GOT3 (cell line): ENCODE results near the gene G3BP2.
A peak's percentile ranks its signal among the peaks of the same experiment; 100 is the strongest.

ENCODE experiments used
- DNase-seq: peaks from one replicate; lab custom pipeline; 2025; ENCODE audit warnings: mixed read lengths; lab: John Stamatoyannopoulos, UW

Gene G3BP2

GRCh38 chr4:75637827-75638226, 35.4 kb downstream of the G3BP2 start:
- DNase-seq, result no peak

DNA sequence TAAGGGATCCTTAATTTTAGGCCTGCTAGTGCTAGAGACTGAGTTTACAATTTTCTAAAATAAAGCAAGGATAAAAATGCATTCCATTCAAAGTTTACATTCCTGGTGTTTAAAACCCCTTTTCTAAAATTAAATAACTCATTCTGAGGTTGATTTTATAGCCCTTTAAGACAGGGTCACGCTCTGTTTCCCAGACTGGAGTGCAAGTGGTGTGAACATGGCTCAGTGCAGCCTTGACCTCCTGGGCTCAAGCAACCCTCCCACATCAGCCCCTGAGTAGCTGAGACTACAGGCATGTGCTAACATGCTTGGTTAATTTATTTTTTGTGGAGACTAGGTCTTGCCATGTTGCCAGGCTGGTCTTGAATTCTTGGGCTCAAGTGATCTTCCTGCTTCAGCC, 36.0 kb downstream of the G3BP2 start:
- no peak for DNase-seq

DNA sequence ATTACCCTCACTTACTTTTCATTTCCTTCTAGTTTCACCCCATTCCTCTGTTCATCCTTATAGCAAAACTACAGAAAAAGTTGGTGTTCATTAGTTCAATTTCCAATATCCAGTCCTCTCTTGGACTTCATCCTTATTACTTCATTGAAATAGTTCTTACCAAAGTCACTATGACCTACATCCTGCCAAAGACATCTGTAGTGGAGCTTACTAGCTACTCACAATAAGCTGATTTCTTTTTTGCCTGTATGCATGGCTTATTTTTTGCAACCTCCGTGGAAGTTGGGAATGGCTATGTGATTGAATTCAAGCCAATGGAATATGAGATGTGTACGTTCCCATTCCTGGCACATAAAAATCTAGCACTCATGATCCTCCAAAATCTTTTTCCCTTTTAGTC, 38.3 kb downstream of the G3BP2 start:
- no peak for DNase-seq

GRCh38 chr4:75634281-75634680, 38.9 kb downstream of the G3BP2 start:
- no peak for DNase-seq

GRCh38 chr4:75633846-75634245, 39.4 kb downstream of the G3BP2 start:
- DNase-seq, result no peak

DNA sequence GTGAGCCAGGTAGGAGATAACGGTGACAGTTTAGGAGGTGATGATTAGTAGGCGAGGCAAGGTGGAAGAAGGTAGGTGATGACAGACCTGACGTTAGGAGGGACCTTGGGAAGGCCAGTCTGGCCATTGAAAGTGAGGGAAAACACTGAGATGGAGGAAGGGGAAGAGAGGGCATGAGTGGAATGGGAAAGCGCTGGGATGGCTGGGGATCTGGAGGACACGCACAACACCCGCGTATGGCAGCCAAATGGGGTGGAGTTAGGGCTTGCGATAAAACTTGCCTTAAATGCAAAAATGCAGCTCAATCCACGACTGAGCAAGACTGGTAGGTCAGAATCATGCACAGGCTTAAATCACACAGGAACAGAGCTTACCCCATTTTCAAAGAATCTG, 42.3 kb downstream of the G3BP2 start:
- DNase-seq, result no peak

- DNase-seq, result peak; percentile 15
Measured at GRCh38 chr4:75630174-75630936, 42.9 kb downstream of the G3BP2 start, which contains the start of gene CDKL2. CDKL2 (minus strand) TSS chr4:75630528; CDS start chr4:75625988, 4,540 bp downstream.

- DNase-seq, result no peak
Measured at GRCh38 chr4:75629239-75629638, 44.0 kb downstream of the G3BP2 start.

GRCh38 chr4:75623026-75623425, 50.2 kb downstream of the G3BP2 start:
- no peak for DNase-seq

DNA sequence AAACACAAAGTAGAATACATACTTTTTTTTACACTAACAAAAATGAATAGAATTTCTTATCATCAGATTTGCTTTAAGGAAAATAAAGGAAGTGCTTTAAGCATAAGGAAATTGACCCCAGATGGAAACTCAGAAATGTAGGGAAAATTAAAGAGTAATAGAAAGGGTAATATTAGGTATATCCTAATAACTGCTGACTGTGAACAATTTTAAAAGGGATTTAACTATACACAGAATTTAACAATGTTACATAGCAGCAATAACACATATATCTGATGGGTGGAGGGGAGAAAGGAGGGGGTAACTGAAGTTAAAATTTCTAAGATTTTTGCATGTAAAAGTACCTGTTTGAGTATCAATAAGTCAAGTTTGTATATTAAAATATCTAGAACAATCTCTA, 51.5 kb downstream of the G3BP2 start:
- no peak for DNase-seq

- DNase-seq, result no peak
Measured at GRCh38 chr4:75612306-75612705, 60.9 kb downstream of the G3BP2 start.

DNA sequence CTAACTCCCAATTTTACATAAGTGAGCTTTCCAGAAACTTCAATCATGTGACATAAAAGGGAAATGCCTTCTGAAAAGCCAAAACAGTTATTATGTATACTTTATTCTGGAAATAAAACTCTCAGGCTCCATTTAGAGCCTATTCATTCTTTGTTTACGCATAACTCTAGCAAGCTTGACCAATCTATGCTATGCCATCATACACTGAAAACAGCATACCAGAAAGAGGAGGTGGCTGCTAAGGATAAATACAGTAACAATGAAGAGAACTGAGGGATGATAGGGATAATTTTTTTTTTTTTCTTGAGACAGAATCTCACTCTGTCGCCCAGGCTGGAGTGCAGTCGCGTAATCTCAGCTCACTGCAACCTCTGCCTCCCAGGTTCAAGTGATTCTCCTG, 67.3 kb downstream of the G3BP2 start:
- DNase-seq, result no peak

DNA sequence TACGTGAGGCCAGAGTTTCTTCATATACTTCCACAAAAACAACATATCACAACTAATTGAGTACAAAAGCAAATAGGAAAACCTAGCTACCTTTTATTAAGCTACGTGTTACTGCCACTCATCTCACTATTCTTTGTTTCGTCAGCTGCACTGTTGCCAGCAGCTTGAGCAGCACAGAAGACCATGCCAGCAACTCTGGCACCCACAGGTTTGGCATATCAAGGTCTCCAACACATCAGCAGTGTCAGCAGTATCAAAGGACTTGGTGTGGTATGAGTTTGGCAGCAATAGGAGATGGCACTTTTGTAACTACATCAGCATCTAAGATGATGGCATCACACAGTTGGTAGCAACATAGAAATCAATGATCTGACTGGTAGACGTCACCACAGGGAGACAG, 73.6 kb downstream of the G3BP2 start:
- DNase-seq, result no peak

GRCh38 chr4:75598390-75598789, 74.8 kb downstream of the G3BP2 start:
- no peak for DNase-seq

GRCh38 chr4:75596061-75596460, 77.2 kb downstream of the G3BP2 start:
- no peak for DNase-seq

- DNase-seq, result no peak
Measured at GRCh38 chr4:75593393-75593792, 79.8 kb downstream of the G3BP2 start.
